A673 (cell line): ENCODE data around the gene ACYP2. TPM values are rescaled to one million over a fixed set of nuclear protein-coding genes. Genes with fewer than 3 reads are reported as not detected.

Experiments used
- BruUV-seq: library from RNA; stranded (reverse); fragments of 400-500 nt; replicated peaks from 2 replicates; lab custom pipeline; 2021; lab: Mats Ljungman, UMichigan
- CTCF ChIA-PET: fragments of 300-600 bp; sonication (Branson Sonifier 250); formaldehyde crosslinking; loops from one replicate; lab custom pipeline; 2022; ENCODE audit warnings: antibody characterized with exemption; lab: Charles Lee
- POLR2A ChIA-PET: fragments of 300-600 bp; sonication (Branson Sonifier 250); formaldehyde crosslinking; loops from one replicate; lab custom pipeline; 2022; ENCODE audit warnings: antibody characterized with exemption; ENCODE audit not compliant: low non-redundant PET; lab: Charles Lee
- DNase-seq: peaks from one replicate; pipeline ENCODE4 v3.0.0-alpha.2; 2015; ENCODE audit warnings: low spot score
- H3K27ac ChIP-seq: fragments of 200-600 bp; sonication (generic); 2 replicates; pipeline ENCODE4 v1.5.1; 2016; ENCODE audit warnings: mixed run types, low read depth, mild to moderate bottlenecking, mixed read lengths, antibody characterized with exemption, low read length; ENCODE audit not compliant: poor library complexity, severe bottlenecking
- H3K27me3 ChIP-seq: fragments of 200-600 bp; sonication (generic); replicated peaks from 2 replicates; pipeline ENCODE4 v1.6.1; 2017; ENCODE audit warnings: mixed run types, low read depth, mild to moderate bottlenecking, mixed read lengths, antibody characterized with exemption, low read length; ENCODE audit not compliant: insufficient read depth, poor library complexity
- H3K36me3 ChIP-seq: fragments of 200-600 bp; sonication (generic); 2 replicates; pipeline ENCODE4 v1.6.1; 2016; ENCODE audit warnings: mixed run types, mild to moderate bottlenecking, mixed read lengths, antibody characterized with exemption, low read length; ENCODE audit not compliant: insufficient read depth, poor library complexity, severe bottlenecking
- H3K4me1 ChIP-seq: fragments of 200-600 bp; sonication (generic); 2 replicates; pipeline ENCODE4 v1.6.1; 2017; ENCODE audit warnings: mixed run types, mild to moderate bottlenecking, mixed read lengths, antibody characterized with exemption, low read length; ENCODE audit not compliant: insufficient read depth, poor library complexity, severe bottlenecking
- H3K4me3 ChIP-seq: fragments of 200-600 bp; sonication (generic); 2 replicates; pipeline ENCODE4 v1.5.1; 2016; ENCODE audit warnings: low read depth, mixed run types, mild to moderate bottlenecking, mixed read lengths, low read length; ENCODE audit not compliant: poor library complexity, severe bottlenecking
- H3K9me3 ChIP-seq: fragments of 200-600 bp; sonication (generic); 2 replicates; pipeline ENCODE4 v1.6.1; 2016; ENCODE audit warnings: mixed run types, low read depth, mild to moderate bottlenecking, mixed read lengths, antibody characterized with exemption, low read length; ENCODE audit not compliant: poor library complexity, severe bottlenecking
- EZH2 ChIP-seq: fragments of 200-600 bp; sonication (generic); IDR thresholded peaks from 2 replicates; pipeline ENCODE4 v1.6.1; 2017; ENCODE audit warnings: borderline replicate concordance, low read depth, mild to moderate bottlenecking, mixed read lengths, antibody characterized with exemption, low read length; ENCODE audit not compliant: poor library complexity, severe bottlenecking
- intact Hi-C: fragments of 100-400 bp; cut with micrococcal nuclease; formaldehyde crosslinking; loops from one replicate; pipeline ENCODE4 v1.10.0; 2022; ENCODE audit not compliant: unreplicated experiment
- total RNA-seq: library from RNA; stranded (reverse); gene quantifications from 2 replicates; pipeline ENCODE4 v1.2.3, GENCODE V29; 2021
- TF ChIP-seq, protein P1 (sequence below): fragments of 300-800, 200-600 bp; sonication (generic); conservative IDR thresholded peaks from 2 replicates; pipeline ENCODE4 v1.5.1; 2017; ENCODE audit warnings: low read depth, mild to moderate bottlenecking, antibody characterized with exemption, low read length, moderate library complexity, mixed read lengths

ACYP2 gene
- total RNA-seq, 1 experiment from 2014 or later = 10.1 TPM

GRCh38 chr2:54143780-54144179 lies 28.4 kb downstream of the ACYP2 start:
- ChIA-PET POLR2A (no interaction called here), CTCF (interaction anchor here (0.6 kb wide), 1 partner anchor 55 kb away, joined by 8 read pairs; no protein-coding TSS in a partner anchor)
- no peak for DNase-seq
- no peak for TF ChIP-seq EZH2
- TF ChIP-seq, protein P1, sequence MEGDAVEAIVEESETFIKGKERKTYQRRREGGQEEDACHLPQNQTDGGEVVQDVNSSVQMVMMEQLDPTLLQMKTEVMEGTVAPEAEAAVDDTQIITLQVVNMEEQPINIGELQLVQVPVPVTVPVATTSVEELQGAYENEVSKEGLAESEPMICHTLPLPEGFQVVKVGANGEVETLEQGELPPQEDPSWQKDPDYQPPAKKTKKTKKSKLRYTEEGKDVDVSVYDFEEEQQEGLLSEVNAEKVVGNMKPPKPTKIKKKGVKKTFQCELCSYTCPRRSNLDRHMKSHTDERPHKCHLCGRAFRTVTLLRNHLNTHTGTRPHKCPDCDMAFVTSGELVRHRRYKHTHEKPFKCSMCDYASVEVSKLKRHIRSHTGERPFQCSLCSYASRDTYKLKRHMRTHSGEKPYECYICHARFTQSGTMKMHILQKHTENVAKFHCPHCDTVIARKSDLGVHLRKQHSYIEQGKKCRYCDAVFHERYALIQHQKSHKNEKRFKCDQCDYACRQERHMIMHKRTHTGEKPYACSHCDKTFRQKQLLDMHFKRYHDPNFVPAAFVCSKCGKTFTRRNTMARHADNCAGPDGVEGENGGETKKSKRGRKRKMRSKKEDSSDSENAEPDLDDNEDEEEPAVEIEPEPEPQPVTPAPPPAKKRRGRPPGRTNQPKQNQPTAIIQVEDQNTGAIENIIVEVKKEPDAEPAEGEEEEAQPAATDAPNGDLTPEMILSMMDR = no peak
- BruUV-seq = no TSS peak
- Histone ChIP-seq H3K27me3 (no peaks in the 10 kb centered on the region), H3K9me3 (no peaks in the 10 kb centered on the region), H3K36me3 (no peaks in the 10 kb centered on the region), H3K27ac (no peak overlapping the region), H3K4me3 (no peak overlapping the region), H3K4me1 (no peaks in the 10 kb centered on the region)
- intact Hi-C loops = no loop called here

- H3K27ac ChIP-seq = no peak overlapping the region
- no TSS peak for BruUV-seq
- no peak for DNase-seq
- POLR2A ChIA-PET = no interaction called here
- H3K4me1 ChIP-seq = no peaks in the 10 kb centered on the region
- no peaks in the 10 kb centered on the region for H3K27me3 ChIP-seq
- H3K36me3 ChIP-seq = no peaks in the 10 kb centered on the region
- intact Hi-C loops = no loop called here
- no peak for TF ChIP-seq EZH2
- TF ChIP-seq, protein P1 = no peak
- peaks cover 8% of the 10 kb centered on the region for H3K9me3 ChIP-seq
- H3K4me3 ChIP-seq = no peak overlapping the region
- CTCF ChIA-PET = no interaction called here
Measured at GRCh38 chr2:54148391-54148790, 33.0 kb downstream of the ACYP2 start.

GRCh38 chr2:54149638-54150441 lies 34.4 kb downstream of the ACYP2 start:
- no peak overlapping the region for H3K27ac ChIP-seq
- DNase-seq = no peak
- TF ChIP-seq, protein P1 = no peak
- no peak for TF ChIP-seq EZH2
- peaks cover 9% of the 10 kb centered on the region for H3K9me3 ChIP-seq
- H3K4me1 ChIP-seq = no peaks in the 10 kb centered on the region
- ChIA-PET POLR2A (no interaction called here), CTCF (no interaction called here)
- intact Hi-C loops = no loop called here
- no peaks in the 10 kb centered on the region for H3K36me3 ChIP-seq
- no peak overlapping the region for H3K4me3 ChIP-seq
- no TSS peak for BruUV-seq
- H3K27me3 ChIP-seq = no peaks in the 10 kb centered on the region
